ENCODE results near the gene HMG20B. TPM values are rescaled to one million over a fixed set of nuclear protein-coding genes. Genes with fewer than 3 reads are reported as not detected.
A peak's percentile ranks its signal among the peaks of the same experiment; 100 is the strongest.

HMG20B gene
- total and polyA plus RNA-seq, 4 donors: 66.3 to 175 (median 67.8) TPM

DNA sequence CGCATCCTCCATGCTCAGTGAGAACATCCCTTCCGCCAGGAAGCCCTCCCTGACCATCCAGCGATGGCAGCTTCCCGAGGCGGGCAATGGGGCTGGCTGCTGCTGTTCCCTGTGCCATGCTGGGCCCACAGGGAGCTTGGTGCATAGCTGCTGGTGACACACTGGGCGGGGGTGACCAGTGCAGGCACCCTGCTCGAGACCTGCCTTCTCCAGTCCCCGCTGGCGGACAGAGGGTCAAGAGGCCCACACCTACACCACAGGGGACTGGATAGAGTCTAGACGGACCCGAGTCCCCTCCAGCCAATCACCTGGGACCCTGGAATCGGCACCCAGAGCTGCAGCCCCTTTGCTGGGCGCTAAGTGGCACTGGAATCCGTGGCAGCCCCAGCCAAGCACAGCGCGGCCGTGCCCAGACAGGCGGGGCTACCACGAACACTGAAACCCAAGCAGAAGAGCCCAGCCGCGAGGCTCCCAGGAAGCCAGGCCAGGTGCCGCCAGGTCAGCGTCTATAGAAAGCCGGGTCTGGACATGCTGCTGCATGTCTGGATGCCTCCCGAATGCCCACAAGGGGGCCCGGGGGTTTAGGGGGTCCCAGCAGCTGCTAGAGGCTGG, 42.9 kb downstream of the HMG20B start:
- H3K4me3 ChIP-seq (ENCODE audit: low read length in 2 of 2): no peak overlapping the region
- ATAC-seq (ENCODE audit: low FRiP score) (no peak), DNase-seq (peak; percentile 45 to 48)
- H3K4me1 ChIP-seq (ENCODE audit: control insufficient read depth in 1 of 2, insufficient read depth in 2 of 2, low read length in 2 of 2): no peaks in the 10 kb centered on the region
- H3K9me3 ChIP-seq (ENCODE audit: control insufficient read depth, low read length): no peaks in the 10 kb centered on the region
- no peaks in the 10 kb centered on the region for H3K27me3 ChIP-seq (ENCODE audit: control insufficient read depth in 1 of 2, insufficient read depth in 2 of 2, low read length in 1 of 2)
- no peak overlapping the region for H3K27ac ChIP-seq (ENCODE audit: low read depth in 1 of 2, low read length in 2 of 2)
- WGBS, 2 donors: 84 to 90% methylated on average over 26 of the region's 26 CpGs
- intact Hi-C loops (cut with DNase I): loop anchor here in 1 of 2 donors (10.0 kb wide), 1 partner anchor 311 kb away; no protein-coding TSS in a partner anchor
- H3K36me3 ChIP-seq (ENCODE audit: control insufficient read depth in 1 of 2, insufficient read depth in 2 of 2, low read length in 1 of 2): no peaks in the 10 kb centered on the region

DNA sequence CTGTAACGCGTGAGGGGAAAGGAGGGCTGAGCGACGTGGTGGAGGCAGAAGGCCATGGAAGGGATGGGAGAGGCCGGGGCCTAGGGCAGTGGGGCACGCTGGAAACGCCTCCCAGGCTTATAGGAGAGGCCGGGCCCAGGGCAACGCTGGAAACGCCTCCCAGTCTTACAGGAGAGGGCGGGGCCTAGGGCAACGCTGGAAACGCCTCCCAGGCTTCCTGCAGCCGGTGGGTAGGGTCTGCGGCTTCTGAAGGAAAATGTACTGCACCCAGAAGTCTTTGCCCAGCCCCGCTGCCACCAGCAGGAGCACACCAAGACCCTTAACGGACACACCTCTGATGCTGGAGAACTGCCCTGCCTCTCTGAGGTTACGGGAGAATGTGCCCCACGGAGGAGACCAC, 44.7 kb downstream of the HMG20B start:
- Histone ChIP-seq H3K4me3 (ENCODE audit: low read length in 2 of 2) (no peak overlapping the region), H3K4me1 (ENCODE audit: control insufficient read depth in 1 of 2, insufficient read depth in 2 of 2, low read length in 2 of 2) (no peaks in the 10 kb centered on the region), H3K27ac (ENCODE audit: low read depth in 1 of 2, low read length in 2 of 2) (no peak overlapping the region), H3K36me3 (ENCODE audit: control insufficient read depth in 1 of 2, insufficient read depth in 2 of 2, low read length in 1 of 2) (no peaks in the 10 kb centered on the region), H3K27me3 (ENCODE audit: control insufficient read depth in 1 of 2, insufficient read depth in 2 of 2, low read length in 1 of 2) (no peaks in the 10 kb centered on the region), H3K9me3 (ENCODE audit: control insufficient read depth, low read length) (no peaks in the 10 kb centered on the region)
- ATAC-seq (ENCODE audit: low FRiP score): no peak
- WGBS, 2 donors: 81 to 82% methylated on average over 19 of the region's 19 CpGs
- DNase-seq: peak in 1 of 2 donors; percentile 46
- intact Hi-C loops (cut with DNase I): loop anchor here in 1 of 2 donors (10.0 kb wide), 1 partner anchor 313 kb away; no protein-coding TSS in a partner anchor

DNA sequence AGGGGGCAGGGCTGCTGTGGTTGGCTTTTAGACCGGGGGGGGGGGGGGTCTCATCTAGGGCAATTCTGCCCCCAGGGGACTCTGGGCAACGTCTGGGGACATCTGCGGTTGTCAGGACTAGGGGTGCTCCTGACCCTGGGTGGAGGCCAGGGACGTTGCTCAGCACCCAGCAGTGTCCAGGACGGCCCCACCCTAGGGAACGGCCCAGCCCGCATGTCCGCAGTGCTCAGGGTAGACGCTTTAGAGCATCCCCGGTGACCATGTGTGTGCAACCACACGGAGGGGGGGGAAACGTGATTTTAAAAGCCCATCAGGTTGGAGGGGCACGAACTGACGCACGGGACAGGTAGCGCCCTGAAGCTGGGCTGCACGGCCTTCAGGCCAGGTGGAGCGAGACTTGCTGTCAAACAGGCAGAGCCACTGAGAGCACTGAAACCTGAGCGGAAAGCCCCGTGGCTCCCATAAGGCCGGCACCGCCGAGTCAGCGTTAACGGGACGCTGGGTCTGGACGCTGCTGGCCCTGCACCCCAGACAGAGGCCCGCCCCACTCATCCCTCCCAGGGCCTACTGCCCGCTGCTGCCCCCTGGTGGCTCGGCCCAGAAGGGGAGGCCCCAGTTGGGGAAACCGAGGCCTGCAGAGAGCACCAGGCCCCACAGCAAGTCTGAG, 45.5 kb downstream of the HMG20B start:
- no peaks in the 10 kb centered on the region for H3K4me1 ChIP-seq (ENCODE audit: control insufficient read depth in 1 of 2, insufficient read depth in 2 of 2, low read length in 2 of 2)
- peak; percentile 88 for ATAC-seq (ENCODE audit: low FRiP score)
- H3K27ac ChIP-seq (ENCODE audit: low read depth in 1 of 2, low read length in 2 of 2): no peak overlapping the region
- H3K27me3 ChIP-seq (ENCODE audit: control insufficient read depth in 1 of 2, insufficient read depth in 2 of 2, low read length in 1 of 2): no peaks in the 10 kb centered on the region
- WGBS, 2 donors: 41 to 45% methylated on average over 29 to 31 of the region's 31 CpGs
- peak; percentile 86 to 95 for DNase-seq
- no peak overlapping the region for H3K4me3 ChIP-seq (ENCODE audit: low read length in 2 of 2)
- no peaks in the 10 kb centered on the region for H3K36me3 ChIP-seq (ENCODE audit: control insufficient read depth in 1 of 2, insufficient read depth in 2 of 2, low read length in 1 of 2)
- intact Hi-C loops (cut with DNase I): loop anchor here (2.0 to 10.0 kb wide), 3 partner anchors 31 to 313 kb away; no protein-coding TSS in a partner anchor
- no peaks in the 10 kb centered on the region for H3K9me3 ChIP-seq (ENCODE audit: control insufficient read depth, low read length)

DNA sequence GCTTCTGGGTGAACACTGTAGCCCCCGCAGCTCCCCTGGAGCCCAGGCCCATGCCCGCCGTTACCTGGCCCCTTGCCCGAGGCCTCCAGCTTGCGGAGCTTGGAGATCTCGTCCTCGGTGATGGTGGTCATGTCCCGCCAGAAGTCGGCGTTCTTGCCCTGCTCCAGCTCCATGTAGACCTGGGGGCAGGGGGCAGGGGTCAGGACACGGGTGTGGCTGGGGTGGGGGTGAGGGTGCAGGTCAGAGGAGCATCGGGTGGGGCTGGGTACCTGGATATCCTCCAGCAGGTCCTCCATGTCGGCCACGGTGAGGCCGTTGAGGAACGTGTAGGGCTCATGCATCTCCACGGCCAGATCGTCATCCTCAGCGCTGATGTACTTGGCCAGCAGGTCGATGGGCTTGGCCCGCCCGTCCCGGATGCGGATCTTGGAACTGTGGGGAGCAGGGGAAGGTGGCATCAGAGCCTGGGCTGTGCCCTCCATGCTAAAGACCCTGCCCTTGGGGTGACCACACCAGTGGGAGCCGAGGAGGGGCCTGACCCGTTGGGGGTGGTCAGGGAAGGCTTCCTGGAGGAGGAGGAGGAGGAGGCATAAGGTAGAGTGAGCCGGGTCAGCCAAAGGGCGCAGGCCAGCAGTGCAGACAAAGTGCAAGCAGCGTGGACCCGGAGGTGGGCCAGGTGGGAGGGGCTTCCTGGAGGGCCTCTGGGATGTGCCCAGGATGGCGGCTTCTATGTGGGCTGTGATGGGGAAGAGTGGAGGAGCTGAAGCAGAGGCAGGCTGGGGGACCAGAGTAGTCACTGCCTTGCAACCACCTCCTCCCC, 46.3 kb downstream of the HMG20B start:
- no peak overlapping the region for H3K27ac ChIP-seq (ENCODE audit: low read depth in 1 of 2, low read length in 2 of 2)
- H3K4me1 ChIP-seq (ENCODE audit: control insufficient read depth in 1 of 2, insufficient read depth in 2 of 2, low read length in 2 of 2): no peaks in the 10 kb centered on the region
- no peaks in the 10 kb centered on the region for H3K36me3 ChIP-seq (ENCODE audit: control insufficient read depth in 1 of 2, insufficient read depth in 2 of 2, low read length in 1 of 2)

DNA sequence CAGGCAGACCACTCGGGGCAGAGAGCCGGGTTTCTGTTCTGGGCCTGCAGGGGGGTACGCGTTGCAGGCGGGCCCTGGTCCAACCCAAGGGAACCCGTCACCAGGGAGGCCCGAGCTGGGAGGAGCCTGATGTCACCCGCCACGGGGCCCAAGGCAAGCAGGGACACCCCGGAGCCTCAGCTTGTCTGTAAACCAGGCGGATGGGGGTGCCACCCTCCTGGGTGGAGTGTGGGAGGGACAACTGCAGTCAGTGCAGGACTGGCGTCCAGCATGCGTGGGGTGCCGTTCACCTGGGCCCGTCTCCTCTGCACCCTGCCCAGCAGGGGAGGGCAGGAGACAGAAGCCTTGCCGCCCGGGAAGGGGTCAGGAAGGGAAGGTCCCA, 46.9 kb downstream of the HMG20B start:
- ATAC-seq (ENCODE audit: low FRiP score) (no peak), DNase-seq (peak in 1 of 2 donors; percentile 56)
- no peaks in the 10 kb centered on the region for H3K9me3 ChIP-seq (ENCODE audit: control insufficient read depth, low read length)
- intact Hi-C loops (cut with DNase I): loop anchor here (2.0 to 10.0 kb wide), 3 partner anchors 33 to 315 kb away; no protein-coding TSS in a partner anchor
- no peaks in the 10 kb centered on the region for H3K36me3 ChIP-seq (ENCODE audit: control insufficient read depth in 1 of 2, insufficient read depth in 2 of 2, low read length in 1 of 2)
- no peaks in the 10 kb centered on the region for H3K4me1 ChIP-seq (ENCODE audit: control insufficient read depth in 1 of 2, insufficient read depth in 2 of 2, low read length in 2 of 2)
- H3K27me3 ChIP-seq (ENCODE audit: control insufficient read depth in 1 of 2, insufficient read depth in 2 of 2, low read length in 1 of 2): no peaks in the 10 kb centered on the region
- H3K27ac ChIP-seq (ENCODE audit: low read depth in 1 of 2, low read length in 2 of 2): no peak overlapping the region
- 79 to 81% methylated on average over 10 to 17 of the region's 17 CpGs for WGBS, 2 donors
- H3K4me3 ChIP-seq (ENCODE audit: low read length in 2 of 2): no peak overlapping the region

More for the DNA sequence above, 46.3 kb downstream of the HMG20B start:
- 83 to 85% methylated on average over 31 of the region's 31 CpGs for WGBS, 2 donors
- no peak for ATAC-seq (ENCODE audit: low FRiP score)
- H3K9me3 ChIP-seq (ENCODE audit: control insufficient read depth, low read length): no peaks in the 10 kb centered on the region
- H3K27me3 ChIP-seq (ENCODE audit: control insufficient read depth in 1 of 2, insufficient read depth in 2 of 2, low read length in 1 of 2): no peaks in the 10 kb centered on the region
- DNase-seq: peak in 1 of 2 donors; percentile 45
- intact Hi-C loops (cut with DNase I): loop anchor here (2.0 to 10.0 kb wide), 3 partner anchors 32 to 314 kb away; no protein-coding TSS in a partner anchor
- H3K4me3 ChIP-seq (ENCODE audit: low read length in 2 of 2): no peak overlapping the region

DNA sequence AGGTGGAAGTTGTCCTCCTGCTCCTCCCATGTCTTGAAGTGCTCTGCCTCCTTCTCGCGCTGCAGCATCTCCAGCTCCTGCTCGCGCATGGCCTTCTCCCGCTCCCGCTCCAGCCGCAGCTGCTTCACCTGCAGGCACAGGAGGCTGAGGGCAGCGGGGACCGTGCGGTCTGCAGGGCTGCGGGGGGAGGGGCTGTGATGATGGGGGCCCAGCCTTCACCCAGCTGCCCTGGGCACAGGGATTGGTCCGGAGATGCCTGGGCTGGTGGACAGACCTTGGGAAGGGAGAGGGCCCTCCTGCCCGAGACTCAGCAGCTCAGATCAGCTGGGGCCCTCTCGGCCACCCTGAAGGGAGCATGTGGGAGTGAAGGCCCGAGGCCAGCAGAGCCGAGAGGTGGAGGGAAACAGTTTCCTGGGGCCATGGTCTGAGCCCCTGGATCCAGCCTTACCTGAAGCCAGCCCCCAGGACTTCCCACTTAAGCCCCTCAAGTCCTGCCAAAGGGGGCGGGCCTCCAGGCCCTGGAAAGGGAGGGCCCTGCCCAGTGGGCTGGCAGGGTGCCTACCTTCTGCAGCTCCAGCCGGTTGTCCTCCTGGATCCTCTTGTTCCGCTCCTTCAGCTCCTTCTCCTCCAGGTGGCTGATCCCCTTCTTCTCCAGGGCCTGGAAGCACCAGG, 47.5 kb downstream of the HMG20B start:
- Histone ChIP-seq H3K4me3 (ENCODE audit: low read length in 2 of 2) (no peak overlapping the region), H3K4me1 (ENCODE audit: control insufficient read depth in 1 of 2, insufficient read depth in 2 of 2, low read length in 2 of 2) (no peaks in the 10 kb centered on the region), H3K27ac (ENCODE audit: low read depth in 1 of 2, low read length in 2 of 2) (no peak overlapping the region), H3K9me3 (ENCODE audit: control insufficient read depth, low read length) (no peaks in the 10 kb centered on the region), H3K27me3 (ENCODE audit: control insufficient read depth in 1 of 2, insufficient read depth in 2 of 2, low read length in 1 of 2) (no peaks in the 10 kb centered on the region), H3K36me3 (ENCODE audit: control insufficient read depth in 1 of 2, insufficient read depth in 2 of 2, low read length in 1 of 2) (no peaks in the 10 kb centered on the region)
- ATAC-seq (ENCODE audit: low FRiP score) (no peak), DNase-seq (peak in 1 of 2 donors; percentile 48)
- WGBS, 2 donors: 79 to 84% methylated on average over 19 of the region's 19 CpGs
- intact Hi-C loops (cut with DNase I): no loop called here

DNA sequence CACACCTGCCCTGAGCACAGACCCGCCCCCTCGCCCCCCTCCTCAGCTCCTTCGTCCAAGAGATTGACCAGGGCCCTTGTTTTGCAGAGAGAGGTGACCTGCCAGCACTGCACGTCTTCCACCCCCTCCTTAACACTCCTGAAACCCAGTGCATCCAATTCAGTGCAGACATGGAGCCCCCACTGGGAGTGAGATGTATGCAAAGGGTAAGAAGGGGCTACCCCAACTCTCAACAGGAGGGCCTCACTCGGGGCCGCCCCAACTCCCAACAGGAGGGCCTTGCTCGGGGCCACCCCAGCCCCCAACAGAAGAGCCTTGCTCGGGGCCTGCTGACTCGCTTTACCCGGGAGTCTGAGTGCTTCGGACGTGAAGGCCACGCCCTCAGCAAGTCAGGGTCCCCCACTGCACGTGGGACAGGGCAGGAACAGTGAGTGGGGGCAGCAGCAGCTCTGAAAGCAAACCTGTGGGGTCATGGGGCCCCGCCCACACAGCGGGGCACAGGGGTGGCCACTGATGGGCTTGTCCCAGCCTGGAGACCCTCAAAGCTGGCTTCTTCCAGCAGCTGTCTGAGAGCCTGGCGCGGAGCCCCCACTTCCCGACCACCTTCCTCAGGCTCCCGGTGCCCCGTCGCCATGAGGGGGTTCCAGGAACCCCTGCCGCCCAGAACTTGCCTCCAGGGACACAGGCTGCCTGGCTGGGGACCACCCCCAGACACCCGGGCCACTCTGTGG, 48.2 kb downstream of the HMG20B start:
- 85 to 90% methylated on average over 23 to 24 of the region's 24 CpGs for WGBS, 2 donors
- H3K36me3 ChIP-seq (ENCODE audit: control insufficient read depth in 1 of 2, insufficient read depth in 2 of 2, low read length in 1 of 2): no peaks in the 10 kb centered on the region
- no peaks in the 10 kb centered on the region for H3K9me3 ChIP-seq (ENCODE audit: control insufficient read depth, low read length)
- intact Hi-C loops (cut with DNase I): no loop called here
- no peaks in the 10 kb centered on the region for H3K4me1 ChIP-seq (ENCODE audit: control insufficient read depth in 1 of 2, insufficient read depth in 2 of 2, low read length in 2 of 2)
- peak in 1 of 2 donors; percentile 42 for DNase-seq
- ATAC-seq (ENCODE audit: low FRiP score): no peak
- no peaks in the 10 kb centered on the region for H3K27me3 ChIP-seq (ENCODE audit: control insufficient read depth in 1 of 2, insufficient read depth in 2 of 2, low read length in 1 of 2)
- H3K27ac ChIP-seq (ENCODE audit: low read depth in 1 of 2, low read length in 2 of 2): no peak overlapping the region
- no peak overlapping the region for H3K4me3 ChIP-seq (ENCODE audit: low read length in 2 of 2)

DNA sequence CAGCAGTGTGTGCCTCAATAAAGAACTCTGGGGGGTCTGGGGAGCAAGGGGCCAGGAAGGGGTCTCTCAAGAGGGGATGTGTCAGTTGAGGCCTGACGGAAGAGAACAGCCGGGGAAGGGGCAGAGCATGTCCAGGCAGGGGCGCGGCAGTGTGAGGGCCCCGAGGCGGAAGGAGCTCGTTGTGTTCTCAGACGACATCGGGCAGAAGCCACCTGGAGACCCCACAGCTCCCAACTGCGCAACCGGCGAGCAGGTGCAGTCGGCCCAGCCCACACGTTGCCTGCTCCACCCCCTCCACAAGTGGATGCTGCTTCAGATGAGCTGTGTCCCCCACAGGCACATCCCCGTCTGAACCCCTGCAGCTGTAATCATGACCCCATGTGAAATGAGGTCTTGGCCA, 48.9 kb downstream of the HMG20B start:
- Histone ChIP-seq H3K27ac (ENCODE audit: low read depth in 1 of 2, low read length in 2 of 2) (no peak overlapping the region), H3K9me3 (ENCODE audit: control insufficient read depth, low read length) (no peaks in the 10 kb centered on the region), H3K27me3 (ENCODE audit: control insufficient read depth in 1 of 2, insufficient read depth in 2 of 2, low read length in 1 of 2) (no peaks in the 10 kb centered on the region), H3K36me3 (ENCODE audit: control insufficient read depth in 1 of 2, insufficient read depth in 2 of 2, low read length in 1 of 2) (no peaks in the 10 kb centered on the region), H3K4me3 (ENCODE audit: low read length in 2 of 2) (no peak overlapping the region), H3K4me1 (ENCODE audit: control insufficient read depth in 1 of 2, insufficient read depth in 2 of 2, low read length in 2 of 2) (no peaks in the 10 kb centered on the region)
- 91 to 97% methylated on average over 14 to 15 of the region's 15 CpGs for WGBS, 2 donors
- DNase-seq (no peak), ATAC-seq (ENCODE audit: low FRiP score) (no peak)
- intact Hi-C loops (cut with DNase I): no loop called here
